Breast epithelium (tissue), 4 donors: ENCODE results near the gene PEX26. TPM values are rescaled to one million over a fixed set of nuclear protein-coding genes. Genes with fewer than 3 reads are reported as not detected.
"Not testable (repeated sequence)": the region's sequence is repeated elsewhere in the genome, so short reads cannot be mapped to it uniquely, and the experiment has no call there.

Experiments used
- DNase-seq, 2 donors: peaks; one replicate each; pipeline ENCODE4 v3.0.0-alpha.2; 2019; ENCODE audit warnings: low spot score in 2 of 2
- H3K27ac ChIP-seq, 2 donors: fragments of 200-600 bp; sonication (generic) in 1 of 2; one replicate each; pipeline ENCODE4 v1.5.1; 2016 to 2019; ENCODE audit warnings: mild to moderate bottlenecking in 1 of 2
- H3K27me3 ChIP-seq, 2 donors: fragments of 200-600 bp; sonication (generic) in 1 of 2; one replicate each; pipeline versions ENCODE4 v1.5.1 to v1.6.0; 2017 to 2019; ENCODE audit warnings: control low read depth in 1 of 2, mild to moderate bottlenecking in 1 of 2
- H3K36me3 ChIP-seq: fragments of 200-600 bp; one replicate; pipeline ENCODE4 v1.5.1; 2019
- H3K4me1 ChIP-seq, 2 donors: fragments of 200-600 bp; sonication (generic); one replicate each; pipeline ENCODE4 v1.5.1; 2016 to 2019; ENCODE audit warnings: control low read depth in 1 of 2
- H3K4me3 ChIP-seq, 3 donors: fragments of 200-600 bp; sonication (generic); 1 replicate in 2 of 3; 2 replicates in 1 of 3; pipeline ENCODE4 v1.5.1; 2016 to 2019; ENCODE audit warnings: mild to moderate bottlenecking in 3 of 3, moderate library complexity in 2 of 3
- H3K9me3 ChIP-seq, 2 donors: fragments of 200-600 bp; sonication (generic) in 1 of 2; one replicate each; pipeline ENCODE4 v1.5.1; 2016 to 2019; ENCODE audit warnings: control low read depth in 1 of 2
- POLR2A ChIP-seq: fragments of 450-650 bp; IDR thresholded peaks from one replicate; pipeline ENCODE4 v1.6.1; 2016; ENCODE audit warnings: antibody characterized with exemption, mild to moderate bottlenecking, moderate library complexity
- POLR2AphosphoS5 ChIP-seq, 3 donors: sonication (generic); formaldehyde crosslinking; IDR thresholded peaks; one replicate each; pipeline ENCODE4 v1.6.1; 2017; ENCODE audit warnings: antibody characterized with exemption in 3 of 3
- intact Hi-C: fragments of 100-400 bp; cut with DNase I; formaldehyde crosslinking; loops from one replicate; pipeline ENCODE4 v1.15.1; 2023; ENCODE audit warnings: low total_unique reads
- total RNA-seq, 3 donors: library from RNA; depleted of rRNA; stranded (reverse); fragments of >200 nt; gene quantifications; one replicate each; pipeline ENCODE4 v1.1.0, GENCODE V29; 2016
- TF ChIP-seq, protein P1 (sequence below), 3 donors: fragments of 450-650 bp; IDR thresholded peaks; one replicate each; pipeline ENCODE4 v1.5.1; 2016 to 2017; ENCODE audit warnings: antibody characterized with exemption in 3 of 3, mild to moderate bottlenecking in 3 of 3, moderate library complexity in 3 of 3

The PEX26 gene
- total RNA-seq, 3 donors from 2014 or later: 18.7 to 22.2 (median 19.2) TPM

DNA sequence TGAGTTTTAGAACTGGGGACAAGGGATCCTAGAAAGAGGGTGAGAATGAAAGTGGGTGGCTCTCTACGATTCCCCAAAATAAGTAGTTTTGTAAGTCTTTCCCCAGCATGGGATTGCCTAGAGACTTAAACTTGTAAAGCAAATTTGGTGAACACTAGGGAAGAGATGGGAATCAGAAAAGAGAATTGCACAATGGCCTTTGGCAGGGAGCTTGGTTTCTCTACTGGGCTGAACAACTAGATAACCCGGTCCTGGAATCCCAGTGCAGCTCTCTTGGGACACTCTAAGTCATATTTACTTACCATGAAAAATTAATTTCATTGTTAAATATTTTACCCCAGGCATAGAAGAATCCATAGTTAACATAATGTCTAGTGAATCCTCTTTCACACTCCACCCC is 55.7 kb downstream of the PEX26 start:
- Histone ChIP-seq H3K4me1 (peaks cover 0 to 5% of the 10 kb centered on the region in 2 donors), H3K9me3 (no peaks in the 10 kb centered on the region), H3K27ac (peak overlapping the region in 1 of 2 donors; percentile 73), H3K4me3 (no peak overlapping the region), H3K36me3 (no peaks in the 10 kb centered on the region), H3K27me3 (no peaks in the 10 kb centered on the region)
- DNase-seq: peak in 1 of 2 donors; percentile 42
- TF ChIP-seq POLR2AphosphoS5 (IDR thresholded peaks at IDR 0.05) (no peak), POLR2A (no peak)
- TF ChIP-seq, protein P1, sequence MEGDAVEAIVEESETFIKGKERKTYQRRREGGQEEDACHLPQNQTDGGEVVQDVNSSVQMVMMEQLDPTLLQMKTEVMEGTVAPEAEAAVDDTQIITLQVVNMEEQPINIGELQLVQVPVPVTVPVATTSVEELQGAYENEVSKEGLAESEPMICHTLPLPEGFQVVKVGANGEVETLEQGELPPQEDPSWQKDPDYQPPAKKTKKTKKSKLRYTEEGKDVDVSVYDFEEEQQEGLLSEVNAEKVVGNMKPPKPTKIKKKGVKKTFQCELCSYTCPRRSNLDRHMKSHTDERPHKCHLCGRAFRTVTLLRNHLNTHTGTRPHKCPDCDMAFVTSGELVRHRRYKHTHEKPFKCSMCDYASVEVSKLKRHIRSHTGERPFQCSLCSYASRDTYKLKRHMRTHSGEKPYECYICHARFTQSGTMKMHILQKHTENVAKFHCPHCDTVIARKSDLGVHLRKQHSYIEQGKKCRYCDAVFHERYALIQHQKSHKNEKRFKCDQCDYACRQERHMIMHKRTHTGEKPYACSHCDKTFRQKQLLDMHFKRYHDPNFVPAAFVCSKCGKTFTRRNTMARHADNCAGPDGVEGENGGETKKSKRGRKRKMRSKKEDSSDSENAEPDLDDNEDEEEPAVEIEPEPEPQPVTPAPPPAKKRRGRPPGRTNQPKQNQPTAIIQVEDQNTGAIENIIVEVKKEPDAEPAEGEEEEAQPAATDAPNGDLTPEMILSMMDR (IDR thresholded peaks at IDR 0.05): no peak
- intact Hi-C loops: no loop called here

DNA sequence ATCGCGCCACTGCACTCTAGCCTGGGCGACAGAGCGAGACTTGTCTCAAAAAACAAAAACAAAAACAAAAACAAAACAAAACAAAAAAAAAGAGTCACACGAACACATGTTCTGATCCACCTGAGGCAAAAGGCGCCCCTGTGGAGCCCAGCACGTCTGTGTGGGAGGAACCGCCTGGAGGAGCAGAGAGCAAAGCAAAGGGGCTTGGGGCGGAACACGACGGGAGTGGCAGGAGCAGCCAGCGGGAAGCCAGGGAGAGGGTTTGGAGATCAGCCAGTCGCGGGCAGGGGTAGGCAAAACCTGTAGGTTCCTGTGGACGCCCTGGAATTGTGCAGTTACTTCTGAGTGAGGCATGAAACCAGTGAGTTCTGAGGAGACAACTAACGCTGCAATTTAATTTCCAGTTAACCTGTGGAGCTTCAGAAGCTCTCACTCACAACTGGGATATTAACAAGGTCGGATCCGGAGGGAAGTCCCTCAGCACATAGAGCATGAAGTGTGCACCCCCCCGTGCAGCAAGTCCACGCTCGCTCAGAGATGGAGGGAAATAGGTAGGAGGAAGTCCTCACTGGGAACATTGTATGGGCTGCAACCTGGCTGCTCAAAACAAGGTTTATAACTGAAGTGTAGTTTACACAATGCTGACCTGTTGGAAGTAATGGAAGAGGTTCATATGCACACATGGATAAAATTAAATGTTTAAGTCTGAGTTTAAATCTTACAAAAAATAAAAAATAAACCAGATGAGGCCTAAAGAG is 59.0 kb downstream of the PEX26 start:
- DNase-seq: no peak
- intact Hi-C loops: no loop called here

DNA sequence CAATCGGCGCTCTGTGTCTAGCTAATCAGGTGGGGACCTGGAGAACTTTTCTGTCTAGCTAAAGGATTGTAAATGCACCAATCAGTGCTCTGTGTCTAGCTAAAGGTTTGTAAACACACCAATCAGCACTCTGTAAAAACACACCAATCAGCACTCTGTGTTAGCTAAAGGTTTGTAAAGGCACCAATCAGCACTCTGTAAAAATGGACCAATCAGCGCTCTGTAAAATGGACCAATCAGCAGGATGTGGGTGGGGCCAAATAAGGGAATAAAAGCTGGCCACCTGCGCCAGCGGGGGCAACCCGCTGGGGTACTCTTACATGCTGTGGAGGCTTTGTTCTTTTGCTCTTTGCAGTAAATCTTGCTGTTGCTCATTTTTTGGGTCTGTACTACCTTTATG is 63.2 kb downstream of the PEX26 start:
- H3K4me3 ChIP-seq, intact Hi-C loops, DNase-seq, H3K27me3 ChIP-seq, H3K9me3 ChIP-seq, H3K36me3 ChIP-seq, H3K27ac ChIP-seq, H3K4me1 ChIP-seq: not testable (repeated sequence)

More for the DNA sequence above, 59.0 kb downstream of the PEX26 start:
- no peaks in the 10 kb centered on the region for H3K9me3 ChIP-seq
- TF ChIP-seq, protein P1 (IDR thresholded peaks at IDR 0.05): no peak
- TF ChIP-seq POLR2AphosphoS5 (IDR thresholded peaks at IDR 0.05): no peak
- no peak for TF ChIP-seq POLR2A
- H3K4me3 ChIP-seq: no peak overlapping the region
- no peaks in the 10 kb centered on the region for H3K36me3 ChIP-seq
- no peaks in the 10 kb centered on the region for H3K27me3 ChIP-seq
- H3K27ac ChIP-seq: no peak overlapping the region
- H3K4me1 ChIP-seq: peaks cover 0 to 5% of the 10 kb centered on the region in 2 donors

DNA sequence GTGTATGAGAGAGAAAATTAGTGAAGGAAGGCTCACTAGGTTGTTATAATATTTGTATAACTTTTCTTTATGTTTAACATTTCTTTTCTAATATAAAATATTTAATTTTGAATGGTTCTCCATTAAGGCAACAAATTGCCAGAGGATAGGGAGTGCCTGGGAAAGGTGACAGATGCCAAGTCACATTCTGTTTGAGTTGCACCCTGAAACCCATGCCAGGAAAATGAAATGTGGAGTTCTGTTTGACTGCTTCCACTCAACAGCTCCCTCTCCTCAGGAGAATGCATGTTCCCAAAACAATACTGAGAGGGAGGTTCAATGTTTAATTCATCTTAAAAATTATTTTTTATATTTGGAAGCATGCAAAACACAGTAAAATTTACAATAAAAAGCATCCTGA is 66.3 kb downstream of the PEX26 start:
- TF ChIP-seq POLR2A (no peak), POLR2AphosphoS5 (IDR thresholded peaks at IDR 0.05) (no peak)
- TF ChIP-seq, protein P1 (IDR thresholded peaks at IDR 0.05): no peak
- no peaks in the 10 kb centered on the region for H3K36me3 ChIP-seq
- no peaks in the 10 kb centered on the region for H3K9me3 ChIP-seq
- H3K4me1 ChIP-seq: no peaks in the 10 kb centered on the region
- H3K27ac ChIP-seq: no peak overlapping the region
- DNase-seq: no peak
- H3K27me3 ChIP-seq: no peaks in the 10 kb centered on the region
- H3K4me3 ChIP-seq: no peak overlapping the region
- intact Hi-C loops: no loop called here

DNA sequence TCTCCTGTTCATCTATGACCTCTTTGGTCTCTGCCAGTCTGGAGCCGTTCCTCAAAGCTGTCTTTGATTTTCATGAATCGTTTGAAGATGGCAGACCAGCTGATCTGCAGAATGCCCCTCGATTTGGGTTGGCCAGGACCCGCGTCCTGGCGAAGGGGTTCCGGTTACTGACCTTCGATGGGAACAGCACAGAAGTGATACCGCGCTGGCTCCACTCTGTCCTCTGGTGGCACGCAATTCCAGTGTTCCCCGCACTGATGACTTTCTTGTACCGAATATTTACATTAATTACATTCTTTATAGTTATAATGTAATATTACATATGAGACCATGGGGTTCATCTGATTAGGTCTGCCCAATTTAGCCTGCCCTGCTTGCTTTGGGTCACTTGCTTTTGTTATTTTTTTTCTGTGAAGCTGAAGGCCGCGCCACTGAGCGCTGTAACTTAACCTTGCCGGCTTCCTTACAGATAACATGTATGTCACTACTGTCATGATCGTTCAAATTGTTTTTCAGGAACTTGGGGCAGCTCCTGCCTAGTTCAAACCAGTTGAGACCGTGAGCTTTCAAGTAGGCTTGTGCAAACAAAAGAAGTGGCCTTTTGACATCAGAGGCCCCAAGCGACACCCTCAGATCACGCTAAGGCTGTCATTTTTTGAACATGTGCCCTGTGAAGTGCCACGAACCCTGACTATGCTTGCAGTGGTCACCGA is 68.0 kb downstream of the PEX26 start:
- Histone ChIP-seq H3K27me3 (no peaks in the 10 kb centered on the region), H3K9me3 (no peaks in the 10 kb centered on the region), H3K36me3 (no peaks in the 10 kb centered on the region), H3K4me3 (no peak overlapping the region), H3K27ac (peak overlapping the region in 1 of 2 donors; percentile 27), H3K4me1 (no peaks in the 10 kb centered on the region)
- intact Hi-C loops: no loop called here
- TF ChIP-seq, protein P1 (IDR thresholded peaks at IDR 0.05): no peak
- no peak for TF ChIP-seq POLR2AphosphoS5 (IDR thresholded peaks at IDR 0.05)
- TF ChIP-seq POLR2A: no peak
- DNase-seq: no peak
